ENCODE results near the gene ARF1. TPM values are rescaled to one million over a fixed set of nuclear protein-coding genes. Genes with fewer than 3 reads are reported as not detected.
A peak's percentile ranks its signal among the peaks of the same experiment; 100 is the strongest.

The ARF1 gene
- total RNA-seq: 100 to 1,000 TPM; 342 to 350 TPM

DNA sequence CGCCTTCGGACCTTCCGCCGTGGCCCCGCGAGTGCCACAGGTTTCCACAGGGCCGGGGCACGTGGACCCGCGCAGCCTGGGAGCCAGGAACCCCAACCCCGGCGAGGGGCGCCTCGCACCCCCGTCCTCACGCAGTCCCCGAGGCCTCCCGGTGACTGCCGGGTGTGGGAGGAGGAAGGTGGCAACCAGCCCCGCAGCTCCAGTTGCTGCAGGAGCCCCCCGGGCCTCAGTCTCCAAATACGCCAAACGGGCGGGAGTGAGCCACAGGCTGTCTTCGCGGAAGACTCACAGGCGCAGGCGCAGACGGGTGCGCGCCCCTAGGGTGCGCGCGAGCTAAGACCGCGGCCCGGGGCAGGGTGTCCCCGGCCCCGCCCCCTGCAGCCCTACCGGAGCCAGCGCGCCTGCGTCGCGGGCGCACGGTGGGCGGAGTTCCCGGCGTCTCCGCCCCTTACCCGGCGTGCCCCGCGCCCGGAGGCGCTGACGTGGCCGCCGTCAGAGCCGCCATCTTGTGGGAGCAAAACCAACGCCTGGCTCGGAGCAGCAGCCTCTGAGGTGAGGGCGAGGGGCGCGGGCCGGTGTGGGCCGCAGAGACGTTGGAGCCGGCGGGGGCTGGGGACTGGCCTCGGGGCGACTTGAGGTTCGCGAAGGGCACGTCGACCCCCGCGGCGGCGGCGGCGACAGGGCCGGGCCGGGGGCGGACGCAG is at the start of gene ARF1:
Gene ARF1 (plus strand): TSS at position 495 of the 704 bp plus-strand sequence. CDS start 14,407 bp downstream, outside the sequence.
- H3K9me3 Mint-ChIP-seq: no peaks in the 10 kb centered on the region
- peak within 1 kb of the TSS; percentile 92 for H3K27ac Mint-ChIP-seq
- H3K4me3 Mint-ChIP-seq: peak within 1 kb of the TSS; percentile 90
- H3K36me3 Mint-ChIP-seq: peaks cover 34% of the 10 kb centered on the region
- H3K4me1 Mint-ChIP-seq: peaks cover 46% of the 10 kb centered on the region
- DNase-seq: peak; percentile 98
- H3K27me3 Mint-ChIP-seq: no peaks in the 10 kb centered on the region

DNA sequence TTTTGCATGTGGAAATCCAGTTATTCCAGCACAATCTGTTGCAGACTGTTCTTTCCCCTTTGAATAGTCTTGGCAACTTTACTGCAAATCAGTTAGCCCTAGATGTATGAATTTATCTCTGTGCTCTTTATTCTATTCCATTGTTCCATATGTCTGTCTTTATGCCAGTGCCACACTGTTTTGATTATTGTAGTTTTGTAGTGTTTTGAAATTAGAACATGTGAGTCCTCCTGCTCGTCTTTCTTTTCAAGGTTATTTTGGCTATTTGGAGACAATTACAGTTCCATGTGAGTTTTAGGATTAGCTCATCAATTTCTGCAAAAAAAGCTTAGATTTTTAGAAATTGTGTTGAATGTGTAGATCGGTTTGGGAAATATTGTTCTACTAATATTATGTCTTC is 49.1 kb upstream of the ARF1 start:
- Mint-ChIP-seq H3K27me3 (peaks cover 38% of the 10 kb centered on the region), H3K36me3 (no peaks in the 10 kb centered on the region), H3K4me3 (no peak overlapping the region), H3K27ac (no peak overlapping the region), H3K4me1 (no peaks in the 10 kb centered on the region), H3K9me3 (peaks cover 1% of the 10 kb centered on the region)
- DNase-seq: no peak

DNA sequence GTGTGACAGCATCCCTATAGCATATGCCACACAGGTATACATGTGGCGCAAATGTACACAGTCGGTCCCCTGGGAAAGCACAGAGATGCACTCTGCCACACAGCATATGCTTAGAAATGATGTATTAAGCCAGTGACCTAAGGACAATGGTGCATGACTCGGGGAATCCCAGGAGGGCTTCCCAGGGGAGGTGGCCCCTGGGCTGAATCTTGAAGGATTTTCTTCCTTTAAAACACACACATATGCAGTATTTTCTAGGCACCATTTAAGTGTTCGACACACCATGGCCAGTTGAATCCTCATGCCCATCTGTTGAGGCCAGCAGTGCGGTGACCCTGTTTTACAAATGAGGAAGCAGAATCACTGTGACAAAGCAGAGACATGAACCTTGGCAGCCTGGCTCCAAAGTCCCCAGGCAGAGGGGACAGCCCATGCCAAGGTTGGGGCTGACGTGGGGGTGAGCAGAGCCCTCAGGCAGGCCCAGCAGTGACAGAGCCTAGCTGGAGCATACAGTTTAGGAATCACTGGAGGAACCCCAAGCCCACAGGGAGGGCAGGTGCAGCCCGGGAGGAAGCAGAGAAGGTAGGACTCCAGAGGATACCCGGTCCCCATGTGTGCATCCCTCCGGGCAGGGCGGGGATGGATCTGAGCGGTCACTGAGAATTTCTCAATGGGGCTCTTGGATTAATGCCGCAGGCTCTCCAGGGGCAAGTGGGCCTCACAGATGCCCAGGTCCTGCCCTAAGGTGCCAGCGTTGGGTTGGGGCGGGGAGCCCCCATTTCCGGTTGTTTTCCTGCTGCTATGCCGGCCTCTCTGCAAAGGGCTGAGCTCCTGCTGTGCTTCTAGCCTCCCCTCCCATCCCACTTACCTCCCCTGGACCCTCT is 47.3 kb upstream of the ARF1 start:
- no peak for DNase-seq
- H3K4me3 Mint-ChIP-seq: no peak overlapping the region
- H3K27ac Mint-ChIP-seq: no peak overlapping the region
- no peaks in the 10 kb centered on the region for H3K36me3 Mint-ChIP-seq
- peaks cover 1% of the 10 kb centered on the region for H3K9me3 Mint-ChIP-seq
- peaks cover 48% of the 10 kb centered on the region for H3K27me3 Mint-ChIP-seq
- no peaks in the 10 kb centered on the region for H3K4me1 Mint-ChIP-seq

DNA sequence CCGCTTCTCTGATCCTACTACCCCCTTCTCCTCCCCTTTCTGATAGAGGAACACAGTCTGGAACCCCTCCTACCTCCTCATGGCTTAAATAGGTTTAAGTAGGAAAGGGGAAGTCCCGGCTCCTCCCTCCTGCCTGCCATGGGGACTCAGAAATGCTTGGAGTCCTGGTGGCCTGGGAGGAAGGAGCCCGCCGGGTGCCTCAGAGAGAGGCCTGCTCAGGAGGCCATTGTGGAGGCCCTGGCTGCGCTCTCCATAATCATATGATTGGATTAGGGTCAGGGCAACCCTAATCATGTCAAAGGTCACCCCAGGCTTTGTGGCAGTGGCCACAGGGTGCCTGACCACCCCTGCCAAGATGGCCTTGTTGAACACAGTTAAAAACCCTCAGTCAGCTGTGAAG is 46.7 kb upstream of the ARF1 start:
- DNase-seq: no peak
- Mint-ChIP-seq H3K27ac (no peak overlapping the region), H3K4me1 (no peaks in the 10 kb centered on the region), H3K27me3 (peaks cover 50% of the 10 kb centered on the region), H3K4me3 (no peak overlapping the region), H3K36me3 (no peaks in the 10 kb centered on the region), H3K9me3 (peaks cover 1% of the 10 kb centered on the region)

DNA sequence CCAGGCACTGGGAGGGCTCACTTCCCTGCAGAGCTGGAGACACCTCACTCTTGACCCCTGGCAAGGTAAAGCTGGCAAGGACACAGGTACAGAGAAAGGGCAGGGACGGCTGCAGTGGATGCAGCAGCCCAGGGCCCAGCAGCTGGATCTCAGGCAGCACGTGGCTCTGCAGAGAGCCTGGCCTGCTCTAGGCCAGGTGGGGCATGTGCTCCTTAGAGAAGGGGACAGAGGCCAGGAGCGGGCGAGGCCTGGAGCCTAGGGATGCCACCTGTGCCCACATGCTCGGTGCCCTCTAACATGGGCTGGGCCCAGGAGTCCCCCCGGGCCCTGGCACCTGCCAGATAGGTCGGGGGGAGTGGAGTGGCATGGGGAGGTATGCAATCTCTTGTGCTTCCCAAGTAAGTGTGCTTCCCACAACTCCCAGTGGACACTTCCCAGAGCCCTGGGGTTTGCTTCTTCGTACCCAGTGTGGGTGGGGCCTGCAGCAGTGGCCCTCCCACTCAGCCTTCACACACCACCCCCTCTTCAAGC is 45.7 kb upstream of the ARF1 start:
- H3K27ac Mint-ChIP-seq: no peak overlapping the region
- no peak for DNase-seq

DNA sequence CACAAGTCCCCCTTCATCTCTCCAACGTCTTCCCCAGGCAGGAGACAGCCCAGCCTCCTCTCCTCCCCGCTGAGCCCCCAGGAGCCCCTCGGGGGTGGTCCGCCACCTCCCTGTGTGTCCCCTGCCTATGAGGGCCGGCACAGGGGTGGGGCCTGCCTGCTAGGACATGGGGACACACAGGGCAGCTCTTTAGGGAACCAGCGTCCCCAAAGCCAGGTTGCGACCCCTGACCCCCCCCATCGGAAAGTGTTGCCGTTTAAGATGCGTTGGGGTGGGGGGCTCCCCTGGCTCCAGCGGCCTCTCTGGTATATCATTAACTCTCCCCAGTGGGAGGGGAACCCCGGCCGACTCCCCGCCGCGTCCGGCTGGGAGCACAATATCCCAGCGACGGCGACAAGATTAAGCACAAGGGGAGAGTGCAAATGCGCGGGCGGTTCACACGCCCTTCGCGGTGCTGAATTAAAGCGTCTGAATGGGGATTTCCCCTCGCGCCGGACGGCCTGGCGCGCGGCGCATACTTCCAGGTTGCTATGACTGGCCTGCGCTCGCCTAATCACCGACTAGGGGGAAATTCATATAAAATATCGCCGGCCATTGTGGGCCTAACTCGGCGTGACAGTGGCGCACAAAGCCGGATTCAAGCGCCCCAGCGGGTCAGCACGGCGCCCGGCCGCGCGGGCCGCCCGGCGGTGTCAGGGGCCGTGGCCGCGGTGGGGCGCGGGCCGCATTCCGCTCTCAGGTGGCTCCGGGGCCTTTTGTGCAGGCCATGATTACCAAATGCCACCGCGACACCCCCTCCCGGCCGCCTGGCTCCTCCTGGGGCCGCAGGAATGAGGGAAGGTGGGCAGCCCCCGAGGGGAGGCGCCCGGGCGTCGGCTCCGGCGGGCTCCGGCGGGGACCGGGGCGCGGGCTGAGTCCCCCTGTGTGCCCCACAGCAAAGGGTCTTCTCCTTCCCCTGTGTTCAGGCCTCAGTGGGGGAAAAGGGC is 44.8 kb upstream of the ARF1 start:
- DNase-seq: peak; percentile 71
- Mint-ChIP-seq H3K9me3 (peaks cover 1% of the 10 kb centered on the region), H3K4me3 (peak overlapping the region; percentile 19), H3K27ac (no peak overlapping the region), H3K27me3 (peaks cover 46% of the 10 kb centered on the region), H3K4me1 (no peaks in the 10 kb centered on the region), H3K36me3 (no peaks in the 10 kb centered on the region)

More for the DNA sequence above, 45.7 kb upstream of the ARF1 start:
- no peaks in the 10 kb centered on the region for H3K36me3 Mint-ChIP-seq
- peaks cover 46% of the 10 kb centered on the region for H3K27me3 Mint-ChIP-seq
- no peak overlapping the region for H3K4me3 Mint-ChIP-seq
- peaks cover 1% of the 10 kb centered on the region for H3K9me3 Mint-ChIP-seq
- H3K4me1 Mint-ChIP-seq: no peaks in the 10 kb centered on the region

DNA sequence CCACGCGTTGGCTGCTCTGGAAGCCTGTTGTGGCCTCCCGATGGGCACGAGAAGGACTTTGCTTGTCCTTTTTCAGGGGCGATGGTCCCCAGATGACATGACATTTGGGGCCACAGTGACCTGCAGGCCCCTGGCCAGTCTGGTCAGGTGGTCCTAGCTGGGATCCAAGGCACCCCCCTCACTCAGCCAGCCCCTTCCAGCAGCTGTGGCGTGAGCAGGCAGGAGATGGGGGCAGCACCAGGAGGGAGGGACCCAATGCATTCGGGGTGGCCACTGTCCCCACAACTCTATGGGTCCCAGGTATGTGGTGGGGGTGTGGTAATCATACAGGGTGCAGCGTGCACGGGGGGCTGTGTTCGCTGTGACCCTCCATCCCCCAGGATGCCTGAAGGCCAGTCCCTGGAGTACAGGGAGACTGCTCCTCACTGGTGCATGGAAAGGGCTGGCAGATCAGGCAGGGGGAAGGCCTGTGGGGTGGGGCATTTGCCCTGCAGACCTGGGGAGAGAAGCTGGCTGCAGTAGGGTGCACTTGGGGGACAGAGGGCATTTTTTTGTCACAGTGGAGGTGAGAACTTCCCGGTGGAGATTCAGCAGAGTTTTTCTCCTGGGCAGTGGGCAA is 44.0 kb upstream of the ARF1 start:
- DNase-seq: no peak
- Mint-ChIP-seq H3K9me3 (peaks cover under 1% of the 10 kb centered on the region), H3K4me3 (no peak overlapping the region), H3K4me1 (no peaks in the 10 kb centered on the region), H3K27me3 (peaks cover 42% of the 10 kb centered on the region), H3K27ac (no peak overlapping the region), H3K36me3 (no peaks in the 10 kb centered on the region)

DNA sequence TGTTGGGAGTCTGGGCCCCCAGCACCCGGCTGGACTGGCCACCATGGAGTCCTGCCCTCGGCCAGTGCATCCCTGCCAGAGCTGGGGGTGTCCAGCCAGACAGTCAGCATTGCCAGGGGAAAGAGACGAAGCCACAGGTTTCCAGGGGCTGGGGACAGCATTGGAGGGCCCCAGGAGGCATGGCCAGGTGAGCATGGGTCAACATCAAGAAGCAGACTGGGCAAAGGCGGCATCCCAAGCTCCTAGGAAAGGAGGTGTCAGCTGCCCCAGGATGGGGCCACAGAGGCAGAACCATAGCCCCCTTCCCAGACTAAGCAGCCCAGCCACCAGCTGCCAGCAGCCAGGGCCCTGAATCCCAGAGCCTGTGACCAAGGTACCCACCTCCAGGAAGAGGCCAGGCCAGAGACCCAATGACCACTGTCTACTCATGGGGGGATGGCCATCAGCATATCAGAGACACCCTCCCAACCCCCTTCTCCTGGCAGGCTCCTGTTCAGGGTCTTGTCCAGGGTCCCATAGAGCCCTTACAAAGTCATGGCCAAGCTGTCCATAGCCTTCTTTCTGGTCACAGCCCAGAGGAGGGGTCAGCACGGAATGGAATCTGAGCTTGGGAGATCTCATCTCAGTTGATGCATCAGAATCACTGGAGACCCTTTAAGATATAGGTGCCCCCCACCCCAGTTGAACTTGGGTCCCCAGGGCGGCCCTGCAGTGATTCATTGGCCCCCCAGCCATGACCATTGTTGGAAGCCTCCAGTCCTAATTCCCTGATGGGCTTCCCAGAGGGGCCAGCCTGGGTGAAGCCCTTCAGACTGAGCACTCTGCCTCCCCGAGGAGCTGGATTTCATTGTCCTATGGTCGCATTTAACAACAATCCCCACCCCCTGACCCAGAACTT is 43.3 kb upstream of the ARF1 start:
- no peak for DNase-seq
- Mint-ChIP-seq H3K4me3 (no peak overlapping the region), H3K36me3 (no peaks in the 10 kb centered on the region), H3K27me3 (peaks cover 41% of the 10 kb centered on the region), H3K9me3 (no peaks in the 10 kb centered on the region), H3K4me1 (no peaks in the 10 kb centered on the region), H3K27ac (no peak overlapping the region)

DNA sequence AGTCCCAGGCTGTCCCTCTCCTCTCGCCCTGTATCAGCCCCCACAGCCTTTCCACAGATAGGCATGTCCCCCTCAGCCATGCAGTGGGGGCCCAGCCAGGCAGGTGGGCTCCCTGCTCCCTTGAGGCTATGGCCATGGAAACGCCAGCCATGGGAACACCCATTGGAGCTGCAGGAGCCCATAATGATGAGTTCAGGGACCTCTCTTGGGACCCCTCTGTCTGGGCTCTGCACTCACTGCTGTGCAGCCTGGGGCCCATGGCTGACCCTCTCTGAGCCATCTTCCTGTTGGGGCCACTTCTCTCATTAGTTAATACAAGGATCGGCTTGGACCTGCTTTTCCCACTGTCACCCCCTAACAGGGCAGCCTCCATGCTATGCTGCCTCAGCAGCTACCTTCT is 42.5 kb upstream of the ARF1 start:
- DNase-seq: no peak
- no peak overlapping the region for H3K4me3 Mint-ChIP-seq

DNA sequence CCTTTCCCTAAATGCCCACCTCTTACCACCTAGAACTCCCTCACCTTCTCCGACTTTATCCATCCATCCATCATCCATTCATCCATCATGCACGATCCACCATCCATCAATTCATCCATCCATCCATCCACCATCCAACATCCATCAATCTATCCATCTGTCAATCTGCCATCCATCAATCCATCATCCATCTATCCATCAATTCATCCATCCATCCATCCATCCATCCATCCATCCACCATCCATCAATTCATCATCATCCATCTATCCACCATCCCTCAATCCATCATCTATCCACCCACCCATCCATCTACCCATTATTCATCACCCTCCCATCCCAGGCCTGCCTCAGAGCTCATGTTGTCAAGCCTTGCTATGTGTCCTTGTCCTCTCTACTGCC is 41.2 kb upstream of the ARF1 start:
- H3K27ac Mint-ChIP-seq: no peak overlapping the region
- DNase-seq: no peak
- no peaks in the 10 kb centered on the region for H3K9me3 Mint-ChIP-seq
- peaks cover 31% of the 10 kb centered on the region for H3K27me3 Mint-ChIP-seq
- no peaks in the 10 kb centered on the region for H3K4me1 Mint-ChIP-seq
- no peaks in the 10 kb centered on the region for H3K36me3 Mint-ChIP-seq
- H3K4me3 Mint-ChIP-seq: no peak overlapping the region

More for the DNA sequence above, 42.5 kb upstream of the ARF1 start:
- Mint-ChIP-seq H3K36me3 (no peaks in the 10 kb centered on the region), H3K9me3 (no peaks in the 10 kb centered on the region), H3K4me1 (no peaks in the 10 kb centered on the region), H3K27me3 (peaks cover 41% of the 10 kb centered on the region), H3K27ac (no peak overlapping the region)

DNA sequence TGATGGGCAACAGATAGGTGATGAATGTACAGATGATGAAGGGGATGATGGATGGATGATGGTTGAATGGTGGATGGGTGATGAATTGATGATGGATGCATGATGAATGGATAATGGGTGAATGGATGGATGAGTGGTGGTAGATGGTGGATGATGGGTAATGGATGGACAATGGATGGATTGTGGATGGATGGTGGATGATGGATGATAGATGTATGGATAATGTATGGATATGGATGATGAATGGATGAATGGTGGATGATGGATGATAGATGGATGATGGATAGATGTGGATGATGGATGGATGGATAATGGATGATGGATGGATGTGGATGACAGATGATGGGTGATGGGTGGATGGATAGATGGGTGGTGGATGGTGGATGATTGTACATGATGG is 40.0 kb upstream of the ARF1 start:
- no peak overlapping the region for H3K27ac Mint-ChIP-seq
- no peak for DNase-seq
- H3K4me1 Mint-ChIP-seq: no peaks in the 10 kb centered on the region
- H3K27me3 Mint-ChIP-seq: peaks cover 19% of the 10 kb centered on the region
- no peak overlapping the region for H3K4me3 Mint-ChIP-seq
- no peaks in the 10 kb centered on the region for H3K9me3 Mint-ChIP-seq
- H3K36me3 Mint-ChIP-seq: no peaks in the 10 kb centered on the region

DNA sequence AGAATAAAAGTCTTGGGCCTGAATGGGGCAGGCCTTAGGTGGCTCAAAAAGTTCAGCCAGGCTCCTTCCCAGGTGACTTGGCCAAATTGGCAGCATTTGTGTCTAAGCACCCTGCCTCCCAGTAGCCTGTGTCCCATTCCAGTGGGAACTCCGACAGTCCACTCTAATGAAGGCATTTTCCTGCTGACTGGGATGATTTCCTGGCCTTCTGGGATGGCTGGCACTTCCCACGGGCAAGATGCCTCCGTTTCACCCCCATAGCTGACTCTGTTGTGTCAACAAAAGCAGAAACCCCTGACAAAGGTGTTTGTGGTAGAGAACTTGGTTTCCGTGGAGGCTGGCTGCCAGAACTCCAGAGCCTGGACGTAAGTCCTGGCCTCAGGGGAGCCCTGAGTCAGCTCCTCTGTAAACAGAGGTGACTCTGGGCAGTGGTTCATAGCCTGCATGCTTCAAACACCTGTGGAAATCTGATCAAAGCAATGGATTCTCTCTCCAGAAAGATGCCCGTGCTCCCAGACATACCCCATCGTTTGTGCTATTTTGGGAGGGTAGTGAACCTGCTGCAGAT is 39.1 kb upstream of the ARF1 start:
- H3K27me3 Mint-ChIP-seq: peaks cover 15% of the 10 kb centered on the region
- no peak for DNase-seq
- H3K36me3 Mint-ChIP-seq: no peaks in the 10 kb centered on the region

DNA sequence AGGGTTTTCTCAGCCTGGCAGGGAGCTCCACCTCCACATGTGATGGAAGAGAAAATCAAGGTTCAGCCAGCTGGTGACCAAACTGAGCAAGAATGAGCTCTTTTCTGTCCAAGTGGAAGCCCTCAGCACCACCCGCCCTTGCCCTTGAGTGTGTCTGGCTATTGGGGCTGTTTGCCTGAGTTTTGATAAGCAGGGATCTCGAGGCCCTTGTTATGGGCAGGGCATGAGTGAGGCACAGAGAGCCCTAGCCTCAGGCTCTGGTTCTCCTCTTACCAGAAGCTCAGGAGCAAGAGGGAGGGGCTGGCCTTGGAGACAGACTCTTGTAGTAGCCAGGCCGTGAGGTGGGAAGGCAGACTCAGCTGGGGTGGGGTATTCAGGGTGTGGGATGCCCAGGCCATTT is 37.5 kb upstream of the ARF1 start:
- Mint-ChIP-seq H3K27me3 (peaks cover 6% of the 10 kb centered on the region), H3K27ac (no peak overlapping the region), H3K36me3 (no peaks in the 10 kb centered on the region), H3K9me3 (no peaks in the 10 kb centered on the region), H3K4me1 (no peaks in the 10 kb centered on the region), H3K4me3 (no peak overlapping the region)
- no peak for DNase-seq

More for the DNA sequence above, 39.1 kb upstream of the ARF1 start:
- Mint-ChIP-seq H3K9me3 (no peaks in the 10 kb centered on the region), H3K4me1 (no peaks in the 10 kb centered on the region), H3K27ac (no peak overlapping the region), H3K4me3 (no peak overlapping the region)
